ENCODE data around the gene SPATA16.

Gene SPATA16

GRCh38 chr3:172931746-172932285 is 209.2 kb downstream of the SPATA16 start:
- TF ChIP-seq CTCF (IDR thresholded peaks at IDR 0.05; ENCODE audit: low read depth, low read length, missing control alignments), result no peak

GRCh38 chr3:172929451-172929850 is 211.6 kb downstream of the SPATA16 start:
- DNase-seq, result no peak
- no peak for TF ChIP-seq CTCF (IDR thresholded peaks at IDR 0.05; ENCODE audit: low read depth, low read length, missing control alignments)
- no peaks in the 10 kb centered on the region for H3K27me3 ChIP-seq (replicated peaks)
- in situ Hi-C loops (cut with HindIII; ENCODE audit: low pct_ligation_motif_present, low sequenced_read_pairs), result no loop called here
- H3K4me3 ChIP-seq (ENCODE audit: low read depth, low read length), result no peak overlapping the region
- no peaks in the 10 kb centered on the region for H3K36me3 ChIP-seq (replicated peaks)
- H3K27ac ChIP-seq, result no peak overlapping the region

More at GRCh38 chr3:172931746-172932285, 209.2 kb downstream of the SPATA16 start:
- no peaks in the 10 kb centered on the region for H3K36me3 ChIP-seq (replicated peaks)
- H3K4me3 ChIP-seq (ENCODE audit: low read depth, low read length), result no peak overlapping the region
- H3K27ac ChIP-seq, result no peak overlapping the region
- no peaks in the 10 kb centered on the region for H3K27me3 ChIP-seq (replicated peaks)
- no peak for DNase-seq
- in situ Hi-C loops (cut with HindIII; ENCODE audit: low pct_ligation_motif_present, low sequenced_read_pairs), result no loop called here

GRCh38 chr3:172924546-172924945 is 216.5 kb downstream of the SPATA16 start:
- Histone ChIP-seq H3K4me3 (ENCODE audit: low read depth, low read length) (no peak overlapping the region), H3K36me3 (replicated peaks) (no peaks in the 10 kb centered on the region), H3K27me3 (replicated peaks) (no peaks in the 10 kb centered on the region), H3K27ac (no peak overlapping the region)
- no peak for DNase-seq
- TF ChIP-seq CTCF (IDR thresholded peaks at IDR 0.05; ENCODE audit: low read depth, low read length, missing control alignments), result no peak
- in situ Hi-C loops (cut with HindIII; ENCODE audit: low pct_ligation_motif_present, low sequenced_read_pairs), result no loop called here

- no peaks in the 10 kb centered on the region for H3K27me3 ChIP-seq (replicated peaks)
- in situ Hi-C loops (cut with HindIII; ENCODE audit: low pct_ligation_motif_present, low sequenced_read_pairs), result no loop called here
- H3K36me3 ChIP-seq (replicated peaks), result no peaks in the 10 kb centered on the region
- no peak for DNase-seq
- H3K27ac ChIP-seq, result no peak overlapping the region
- no peak for TF ChIP-seq CTCF (IDR thresholded peaks at IDR 0.05; ENCODE audit: low read depth, low read length, missing control alignments)
- H3K4me3 ChIP-seq (ENCODE audit: low read depth, low read length), result no peak overlapping the region
Measured at GRCh38 chr3:172919297-172919683, 221.7 kb downstream of the SPATA16 start.

GRCh38 chr3:172918568-172919296 is 222.3 kb downstream of the SPATA16 start:
- Histone ChIP-seq H3K36me3 (replicated peaks) (no peaks in the 10 kb centered on the region), H3K27me3 (replicated peaks) (no peaks in the 10 kb centered on the region), H3K4me3 (ENCODE audit: low read depth, low read length) (no peak overlapping the region), H3K27ac (no peak overlapping the region)
- in situ Hi-C loops (cut with HindIII; ENCODE audit: low pct_ligation_motif_present, low sequenced_read_pairs), result no loop called here
- no peak for DNase-seq
- TF ChIP-seq CTCF (IDR thresholded peaks at IDR 0.05; ENCODE audit: low read depth, low read length, missing control alignments), result no peak

All from brain microvascular endothelial cell (primary cell).